HG02973 (cell line): ENCODE results near the gene ARVCF.

Source experiments
- ATAC-seq: cut with Tn5 transposase; IDR thresholded peaks from one replicate; pipeline ENCODE4 v1.9.1; 2021; ENCODE audit warnings: moderate library complexity; ENCODE audit not compliant: unreplicated experiment

ARVCF gene

DNA sequence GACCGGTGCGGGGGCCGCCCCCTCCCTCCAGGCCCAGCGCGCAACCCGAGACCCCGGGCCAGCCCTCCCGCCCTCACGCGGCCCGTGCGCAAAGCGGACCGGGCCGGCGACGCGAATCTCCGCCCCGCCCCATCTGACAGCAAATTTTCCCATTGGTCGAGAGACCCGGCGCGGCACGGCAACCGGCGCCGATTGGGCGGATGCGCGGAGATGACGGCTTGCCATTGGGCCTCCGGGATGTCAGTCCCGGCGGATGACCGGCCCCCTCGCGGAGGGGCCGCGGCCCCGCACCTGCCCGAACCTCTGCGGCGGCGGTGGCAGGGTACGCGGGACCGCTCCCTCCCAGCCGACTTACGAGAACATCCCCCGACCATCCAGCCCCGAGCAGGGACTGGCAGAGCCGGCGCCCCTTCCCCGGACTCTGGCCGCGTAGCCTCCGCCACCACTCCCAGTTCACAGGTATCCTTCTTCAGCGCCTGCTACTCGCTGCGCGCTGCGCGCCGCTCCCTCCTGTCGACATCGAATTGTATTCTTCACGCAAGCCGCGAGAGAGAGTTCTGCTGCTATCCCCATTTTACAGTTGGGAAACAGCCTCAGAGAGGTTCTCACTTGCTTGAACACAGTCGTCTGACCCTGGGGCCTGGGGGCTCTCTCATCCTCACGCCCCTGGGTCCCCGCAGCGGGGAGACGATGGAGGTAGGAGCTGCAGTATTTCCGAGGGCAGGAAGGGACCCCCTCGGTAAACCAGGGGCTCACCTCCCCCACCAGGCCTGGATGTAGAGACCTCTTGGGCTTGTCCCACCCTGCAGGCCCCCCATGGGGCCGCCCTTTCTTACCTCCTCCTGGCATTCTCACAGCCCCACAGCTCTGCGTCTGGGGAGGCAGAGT lies at the start of gene ARVCF:
ARVCF (minus strand) TSS at position 90 of the 888 bp plus-strand sequence. CDS start 26,029 bp downstream, outside the sequence.
- ATAC-seq: peak; percentile 52

GRCh38 chr22:20065896-20066616 lies 49.4 kb upstream of the ARVCF start:
- no peak for ATAC-seq

- no peak for ATAC-seq
These were observed 48.1 kb upstream of the ARVCF start for GRCh38 chr22:20064545-20065262.

DNA sequence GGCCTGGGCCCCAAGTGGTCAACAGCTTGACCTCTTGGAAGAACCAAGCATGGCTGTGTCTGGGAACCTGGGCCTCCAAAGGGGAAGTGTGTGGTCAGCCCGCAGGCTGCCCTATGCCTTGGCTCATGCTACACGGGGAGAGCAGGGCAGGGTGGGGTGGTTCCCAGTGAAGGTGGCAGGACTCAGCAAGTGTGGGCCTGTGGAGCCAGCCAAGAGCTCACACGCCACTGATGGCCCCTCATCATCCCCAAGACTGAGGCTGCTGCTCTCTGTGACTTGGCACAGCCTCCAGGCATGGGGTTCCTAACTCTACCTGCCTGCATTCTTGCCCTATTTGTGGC lies 47.5 kb upstream of the ARVCF start:
- ATAC-seq: no peak

DNA sequence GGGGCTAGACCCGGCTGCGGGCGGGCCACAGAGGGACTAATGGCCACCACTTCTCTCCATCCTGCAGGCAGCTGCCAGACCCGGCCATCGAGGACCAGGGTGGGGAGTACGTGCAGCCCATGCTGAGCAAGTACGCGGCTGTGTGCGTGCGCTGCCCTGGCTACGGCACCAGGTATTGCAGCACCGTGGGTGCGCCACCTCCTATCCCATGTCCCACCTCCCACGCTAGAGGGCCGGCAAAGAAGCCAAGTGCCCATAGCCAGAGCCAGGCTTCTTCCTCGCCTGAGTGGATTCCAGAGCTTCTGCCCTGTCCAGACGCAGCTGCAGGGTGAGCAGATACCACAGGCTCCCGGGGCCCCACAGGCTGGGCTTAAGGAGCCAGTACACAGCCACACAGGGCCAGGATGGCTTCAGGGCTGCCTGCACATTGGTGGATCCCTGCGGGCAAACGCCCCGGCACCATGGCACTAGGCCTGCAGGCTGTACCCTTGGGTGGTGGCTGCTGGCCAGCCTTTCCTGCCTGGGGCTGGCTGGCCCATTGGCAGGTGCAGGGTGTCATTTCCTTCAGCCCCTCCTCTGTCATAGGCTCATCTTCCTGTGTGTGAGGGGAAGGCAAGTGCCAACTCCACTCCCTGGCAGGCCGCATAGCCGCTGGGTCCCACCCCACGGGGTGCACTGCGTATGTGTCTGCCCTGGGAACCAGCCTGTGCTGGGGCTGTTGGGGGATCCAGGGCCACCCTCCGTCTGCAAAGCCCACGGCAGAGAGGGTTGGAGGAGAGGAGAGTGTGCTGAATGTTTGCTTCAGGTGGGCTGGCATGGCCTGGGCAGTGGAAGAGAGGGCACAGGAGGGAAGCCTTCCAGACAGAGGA lies 46.9 kb upstream of the ARVCF start:
- ATAC-seq: no peak

GRCh38 chr22:20062766-20063083 lies 46.1 kb upstream of the ARVCF start:
- ATAC-seq: no peak

GRCh38 chr22:20062043-20062765 lies 45.6 kb upstream of the ARVCF start:
- no peak for ATAC-seq

DNA sequence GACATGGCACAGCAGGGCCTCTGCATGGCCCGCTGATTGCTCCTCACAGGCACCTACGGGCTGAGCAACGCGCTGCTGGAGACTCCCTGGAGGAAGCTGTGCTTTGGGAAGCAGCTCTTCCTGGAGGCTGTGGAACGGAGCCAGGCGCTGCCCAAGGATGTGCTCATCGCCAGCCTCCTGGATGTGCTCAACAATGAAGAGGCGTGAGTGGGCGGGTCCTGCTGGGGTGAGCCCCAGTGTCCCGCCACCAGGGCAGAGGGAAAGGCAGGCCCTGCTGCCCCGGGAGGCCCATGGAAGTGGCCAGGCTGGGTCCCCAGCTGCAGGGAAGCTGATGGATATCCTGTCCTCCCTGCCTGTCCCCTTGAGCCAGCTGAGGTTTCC lies 44.8 kb upstream of the ARVCF start:
- no peak for ATAC-seq

DNA sequence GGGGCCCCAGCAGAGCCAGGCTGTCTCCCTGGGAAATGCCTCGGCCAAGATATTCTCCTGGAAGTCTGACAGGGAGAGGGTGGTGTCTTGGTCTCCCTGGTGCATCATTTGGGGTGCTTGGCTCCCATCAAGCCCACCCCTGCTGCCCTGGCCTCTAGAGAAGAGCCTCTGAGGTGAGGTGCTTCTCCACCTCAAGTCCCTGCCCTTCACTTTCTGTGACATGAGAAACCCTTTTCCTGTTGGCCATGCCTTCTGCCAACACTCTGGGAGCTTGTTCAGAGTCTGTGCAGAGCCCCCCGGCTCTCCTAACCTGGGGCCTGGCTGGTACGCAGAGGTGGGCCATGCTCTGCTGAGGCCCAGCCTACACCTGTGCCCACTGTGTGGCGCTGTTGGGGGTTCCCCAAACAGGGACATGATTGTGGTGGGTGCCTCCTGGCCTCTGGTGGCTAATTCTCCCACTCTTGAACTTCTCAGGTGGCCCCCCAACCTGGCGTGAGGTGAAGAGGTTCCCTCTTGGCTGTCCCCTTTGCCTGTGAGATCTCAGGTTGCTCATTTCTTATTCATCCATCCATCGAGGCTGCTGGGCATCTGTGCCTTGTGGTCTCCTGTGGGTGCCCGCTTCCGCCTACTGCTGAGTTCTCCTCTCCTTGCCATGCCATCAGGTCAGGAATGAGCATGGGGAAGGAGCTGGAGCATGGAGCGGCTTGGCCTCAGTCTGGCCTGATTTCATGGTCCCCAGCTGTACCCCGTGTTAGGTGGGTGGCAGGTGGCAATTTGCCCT lies 44.3 kb upstream of the ARVCF start:
- no peak for ATAC-seq

GRCh38 chr22:20058989-20059770 lies 42.6 kb upstream of the ARVCF start:
- no peak for ATAC-seq

- ATAC-seq: no peak
These were observed 41.1 kb upstream of the ARVCF start for GRCh38 chr22:20057596-20058268.

GRCh38 chr22:20056696-20057386 lies 40.2 kb upstream of the ARVCF start:
- ATAC-seq: no peak

DNA sequence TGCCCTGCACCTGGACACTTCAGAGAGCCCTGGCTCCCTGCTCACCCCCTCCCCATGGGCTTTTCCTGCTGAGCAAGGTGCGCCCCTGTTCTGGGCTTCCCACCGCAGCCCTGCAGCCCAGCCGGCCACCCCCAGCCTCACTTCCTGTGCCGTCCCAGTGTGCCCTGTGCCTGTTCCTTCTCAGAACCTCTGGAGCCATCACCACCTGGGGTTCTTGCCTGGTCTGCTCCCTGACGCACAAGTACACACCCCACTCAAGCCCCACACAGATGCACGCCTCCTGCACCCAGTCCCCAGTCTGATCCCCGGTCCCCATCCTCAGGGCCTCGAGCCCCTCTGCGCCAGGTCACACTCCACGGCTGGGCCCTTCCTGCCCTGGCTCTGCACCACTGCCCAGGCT lies 39.5 kb upstream of the ARVCF start:
- no peak for ATAC-seq

DNA sequence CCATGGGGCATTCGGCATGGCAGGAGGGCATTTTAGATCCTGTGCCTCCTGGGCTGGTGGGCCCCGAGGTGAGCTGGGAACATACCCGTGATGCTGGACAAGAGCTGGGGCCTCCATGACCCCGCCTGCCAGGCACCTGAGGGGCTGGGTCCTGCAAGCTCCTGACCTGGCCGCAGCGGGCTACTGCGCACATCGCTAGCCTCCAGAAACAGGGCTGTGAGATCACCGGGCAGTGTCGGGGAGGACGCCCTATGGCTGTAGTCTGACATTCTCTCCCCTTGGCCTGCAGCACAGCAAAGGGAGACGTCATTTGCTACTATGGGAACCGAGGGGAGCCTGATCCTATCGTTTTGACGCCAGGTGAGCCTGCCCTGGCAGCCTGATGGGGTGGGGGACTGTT lies 39.0 kb upstream of the ARVCF start:
- ATAC-seq: no peak

GRCh38 chr22:20055144-20055543 lies 38.5 kb upstream of the ARVCF start:
- no peak for ATAC-seq

DNA sequence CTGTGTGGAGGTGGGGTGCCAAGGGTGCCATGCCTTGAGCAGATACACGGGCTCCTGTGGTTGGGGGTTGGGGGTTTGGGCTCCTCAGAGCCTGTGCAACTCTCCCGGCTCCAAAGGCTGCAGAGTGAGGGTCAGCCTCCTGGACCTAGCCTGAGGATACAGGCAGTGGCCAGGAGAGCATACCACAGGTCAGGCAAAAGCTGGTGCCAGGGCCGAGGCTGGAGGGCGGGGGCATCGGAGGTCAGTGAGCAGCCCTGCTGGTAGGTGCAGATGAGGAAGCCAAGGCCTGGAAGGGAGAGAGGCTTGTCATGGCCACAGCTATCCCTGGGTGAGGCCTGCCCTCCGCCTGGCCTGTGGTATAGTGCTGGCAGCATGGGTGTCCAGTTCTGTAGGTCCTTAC lies 37.9 kb upstream of the ARVCF start:
- ATAC-seq: no peak

GRCh38 chr22:20054034-20054427 lies 37.4 kb upstream of the ARVCF start:
- ATAC-seq: no peak
